NCI-H1105 (cell line): ENCODE results near the gene EPHA6.
"Not testable (repeated sequence)": the region's sequence is repeated elsewhere in the genome, so short reads cannot be mapped to it uniquely, and the experiment has no call there.

Source experiments
- DNase-seq: peaks from one replicate; lab custom pipeline; 2025; lab: John Stamatoyannopoulos, UW

Gene EPHA6

DNA sequence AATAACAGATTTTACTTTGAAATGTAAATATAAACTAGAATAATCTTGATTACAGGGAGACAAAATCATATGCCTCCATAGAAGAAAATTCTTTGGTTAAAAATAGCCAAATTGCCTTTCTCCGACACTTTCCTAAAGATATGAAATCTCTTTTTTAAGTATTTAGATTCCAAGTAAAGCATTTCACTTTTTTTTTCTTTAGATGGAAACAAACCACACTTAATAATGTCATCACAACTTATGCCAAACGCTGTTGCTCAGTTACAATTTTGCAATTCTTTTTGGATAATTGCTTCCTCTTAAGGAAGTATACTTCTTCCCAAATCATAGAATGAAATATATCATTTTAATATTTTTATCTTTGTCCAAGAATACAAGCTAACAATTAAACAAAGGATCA, 656.1 kb downstream of the EPHA6 start:
- DNase-seq: no peak

DNA sequence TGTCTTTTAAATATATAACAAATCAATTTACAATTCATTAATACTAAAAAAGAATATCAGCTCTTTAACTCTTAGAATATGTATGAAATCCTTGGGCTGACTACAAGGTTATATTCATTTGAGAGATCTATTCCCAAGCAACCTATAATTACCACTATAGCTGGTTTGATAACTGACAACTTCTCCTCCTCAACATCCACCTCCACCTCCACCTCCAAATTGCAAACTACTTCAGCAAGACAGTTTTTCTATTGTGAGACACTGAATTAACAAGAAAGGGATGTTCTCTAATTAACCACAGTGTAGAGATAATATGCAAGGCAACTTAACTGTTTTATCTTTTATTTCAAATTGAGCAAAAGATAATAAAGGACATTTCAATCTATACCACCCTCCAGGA, 665.3 kb downstream of the EPHA6 start:
- no peak for DNase-seq

GRCh38 chr3:97480696-97481289, 666.4 kb downstream of the EPHA6 start:
- DNase-seq: not testable (repeated sequence)

- DNase-seq: no peak
Observed at GRCh38 chr3:97481416-97481815, 667.0 kb downstream of the EPHA6 start.

GRCh38 chr3:97485206-97485605, 670.8 kb downstream of the EPHA6 start:
- no peak for DNase-seq

DNA sequence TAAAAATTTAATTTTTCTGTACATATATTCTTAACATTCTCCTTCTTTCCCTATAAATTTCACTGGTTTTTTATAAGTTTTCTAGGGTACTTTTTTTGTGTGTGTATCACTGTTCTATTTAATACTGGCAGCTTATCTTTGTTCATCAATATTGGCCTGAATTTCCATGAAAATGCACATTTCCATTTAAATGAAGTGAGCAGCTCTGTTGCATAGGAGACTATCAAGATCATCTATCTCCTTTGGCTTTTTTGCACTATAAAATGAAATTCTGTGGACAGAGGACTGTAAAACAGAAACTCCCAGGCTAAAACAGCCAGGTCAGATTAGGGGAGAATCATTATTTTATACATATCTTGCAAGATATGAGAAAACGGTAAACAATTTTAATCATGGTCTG, 673.2 kb downstream of the EPHA6 start:
- DNase-seq: no peak

DNA sequence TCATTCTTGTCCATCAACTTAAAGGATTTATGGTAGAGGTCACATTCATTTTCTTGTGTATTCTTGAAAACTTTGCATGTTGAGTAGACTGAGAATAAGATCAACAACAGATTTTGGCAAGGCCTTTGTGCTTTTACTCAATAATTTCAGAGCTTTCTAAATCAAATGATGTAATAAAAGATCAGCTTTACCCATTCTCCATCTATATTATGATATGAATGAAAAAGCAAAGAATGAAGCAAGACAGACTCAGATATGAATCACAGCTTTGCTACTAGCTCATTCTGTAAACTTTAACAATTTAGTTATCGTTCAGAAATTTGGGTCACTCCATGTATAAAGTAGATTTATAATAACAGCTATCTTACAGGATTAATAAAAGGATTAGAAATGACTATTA, 674.3 kb downstream of the EPHA6 start:
- DNase-seq: no peak

DNA sequence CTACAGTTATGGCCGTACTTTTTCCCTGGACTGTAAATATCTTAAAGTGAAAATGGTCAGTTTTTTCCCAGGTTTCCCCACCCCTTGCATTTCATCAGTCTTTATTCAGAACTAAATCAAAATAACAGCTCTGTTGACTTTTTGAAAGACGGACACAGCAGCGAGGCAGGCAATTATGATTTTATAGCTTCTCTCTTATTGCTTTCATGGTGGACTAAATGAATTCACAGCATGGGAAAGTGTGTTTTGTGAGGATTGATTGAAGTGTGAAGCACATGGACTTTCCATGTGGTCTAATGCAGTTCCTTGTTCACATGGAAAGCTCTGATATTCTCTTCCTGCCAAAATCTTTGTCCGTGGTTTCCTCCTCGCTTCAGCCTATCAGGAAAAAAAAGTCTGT, 681.5 kb downstream of the EPHA6 start:
- no peak for DNase-seq

DNA sequence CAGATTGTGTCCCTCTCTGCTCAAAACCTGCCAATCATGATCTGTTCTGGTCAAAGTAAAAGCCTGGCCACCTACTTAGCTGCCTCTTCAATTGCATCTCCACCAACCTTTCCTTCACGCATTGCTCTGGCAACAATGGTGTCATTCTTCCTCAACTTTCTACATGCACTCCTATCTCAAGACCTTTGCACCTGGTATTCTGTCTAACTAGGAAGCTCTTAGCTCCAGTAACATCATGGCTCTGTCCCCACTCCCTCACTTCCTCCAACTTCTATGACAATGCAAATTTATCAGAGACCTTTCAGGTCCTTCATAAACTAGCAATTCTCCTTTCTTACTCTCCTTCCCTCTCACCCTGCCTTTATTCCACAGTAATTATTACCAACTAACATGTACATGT, 682.7 kb downstream of the EPHA6 start:
- DNase-seq: no peak

GRCh38 chr3:97504463-97504862, 690.1 kb downstream of the EPHA6 start:
- DNase-seq: no peak

GRCh38 chr3:97510795-97511194, 696.4 kb downstream of the EPHA6 start:
- no peak for DNase-seq

DNA sequence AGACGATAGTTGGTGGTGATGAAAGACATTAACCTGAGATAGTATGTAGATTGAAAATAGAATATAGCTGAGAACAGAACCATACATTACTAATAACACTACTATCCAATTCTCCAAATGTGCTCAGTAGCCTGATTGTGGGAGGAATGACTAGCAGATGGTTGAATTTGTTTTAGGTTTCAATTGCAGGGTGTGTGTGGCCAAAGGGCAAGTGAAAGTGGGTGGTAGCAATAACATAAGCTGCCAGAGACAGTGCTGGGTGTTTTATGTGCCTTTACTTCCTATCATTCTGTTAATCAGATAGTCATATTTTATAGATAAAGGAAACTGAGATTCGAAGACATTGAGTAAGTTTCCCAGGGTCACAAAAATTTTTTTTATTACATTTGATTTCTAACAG, 700.7 kb downstream of the EPHA6 start:
- DNase-seq: no peak

DNA sequence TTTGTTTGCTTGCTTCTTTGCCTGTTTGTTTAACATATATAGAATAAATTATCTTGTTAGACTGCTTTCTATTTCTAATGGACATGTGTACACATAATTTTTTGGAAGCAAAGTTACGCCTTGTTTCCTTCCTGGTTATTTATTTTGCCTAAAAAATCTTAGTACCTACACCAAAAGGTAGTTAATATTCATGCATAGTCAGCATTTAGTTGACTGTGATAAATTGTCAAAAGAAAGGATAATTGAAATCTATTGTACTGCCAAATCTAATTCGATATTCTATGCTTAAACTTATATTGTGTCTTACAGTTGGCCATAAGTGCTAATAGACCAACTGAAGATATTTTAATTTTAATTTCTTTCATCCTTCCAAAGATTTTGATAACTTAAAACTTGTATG, 716.3 kb downstream of the EPHA6 start:
- DNase-seq: no peak

GRCh38 chr3:97547573-97547972, 733.2 kb downstream of the EPHA6 start:
- DNase-seq: not testable (repeated sequence)

DNA sequence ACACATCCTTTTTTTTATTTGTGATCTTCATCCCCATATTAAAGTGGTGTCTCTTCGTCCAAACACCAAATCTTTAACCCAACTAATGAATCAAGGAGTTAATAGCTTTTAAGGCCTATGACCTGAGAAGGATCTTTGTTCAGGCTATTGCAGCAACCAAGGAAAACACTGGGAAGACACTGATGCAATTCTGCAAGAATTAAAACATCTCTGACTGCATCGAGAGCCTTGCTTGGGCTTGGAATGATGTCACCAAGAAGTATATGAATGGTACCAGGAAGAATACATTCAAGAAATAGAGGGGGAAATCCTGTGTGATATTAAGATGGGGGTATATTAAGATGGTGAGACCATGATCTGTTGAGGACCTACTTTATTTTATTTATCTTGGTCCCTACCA, 736.0 kb downstream of the EPHA6 start:
- DNase-seq: no peak

- DNase-seq: no peak
Observed at GRCh38 chr3:97552186-97552585, 737.8 kb downstream of the EPHA6 start.

DNA sequence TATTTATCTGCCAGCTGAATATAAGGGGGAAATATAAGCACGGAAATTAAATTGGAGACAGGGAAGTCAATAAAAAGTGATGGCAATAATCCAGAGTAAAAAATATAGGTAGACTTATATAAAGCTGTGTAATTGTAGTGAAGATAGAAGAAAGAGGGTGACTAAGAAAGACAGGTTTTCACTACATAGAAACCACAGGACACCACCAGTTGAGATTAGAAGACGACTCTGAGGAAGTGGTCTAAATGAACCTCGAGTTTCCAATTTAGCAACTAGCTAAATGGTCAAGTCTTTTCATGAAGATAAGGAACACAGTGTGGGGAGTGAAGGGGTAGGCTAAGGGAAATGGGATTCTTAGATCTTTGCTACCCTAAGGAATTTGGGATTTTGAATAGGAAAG, 761.3 kb downstream of the EPHA6 start:
- no peak for DNase-seq

DNA sequence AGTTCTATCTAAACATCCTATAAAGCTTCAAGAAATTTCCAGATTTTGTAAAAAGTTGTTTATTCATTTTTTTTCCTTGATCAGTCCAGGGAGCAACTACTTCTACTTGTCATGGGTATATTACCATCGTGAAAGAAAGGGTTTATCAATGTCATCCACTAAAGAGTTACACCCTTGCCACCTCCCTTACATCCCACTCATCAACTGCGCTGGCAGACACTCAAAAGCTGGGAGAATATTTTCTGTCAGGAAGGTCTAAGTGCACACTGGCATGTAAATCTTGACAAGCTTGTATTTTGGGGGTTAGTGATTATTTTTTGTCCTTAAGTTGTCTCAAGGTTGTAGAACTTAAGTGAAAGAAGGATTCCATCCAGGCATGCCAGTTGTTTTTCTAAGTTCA, 761.8 kb downstream of the EPHA6 start:
- DNase-seq: no peak

GRCh38 chr3:97579365-97579764, 765.0 kb downstream of the EPHA6 start:
- peak; percentile 65 for DNase-seq

GRCh38 chr3:97610626-97611025, 796.2 kb downstream of the EPHA6 start:
- no peak for DNase-seq

GRCh38 chr3:97612632-97613031, 798.2 kb downstream of the EPHA6 start:
- DNase-seq: peak; percentile 10

GRCh38 chr3:97613139-97613538, 798.7 kb downstream of the EPHA6 start:
- no peak for DNase-seq

GRCh38 chr3:97620514-97620913, 806.1 kb downstream of the EPHA6 start:
- not testable (repeated sequence) for DNase-seq

- no peak for DNase-seq
Observed at GRCh38 chr3:97636465-97636864, 822.1 kb downstream of the EPHA6 start.

DNA sequence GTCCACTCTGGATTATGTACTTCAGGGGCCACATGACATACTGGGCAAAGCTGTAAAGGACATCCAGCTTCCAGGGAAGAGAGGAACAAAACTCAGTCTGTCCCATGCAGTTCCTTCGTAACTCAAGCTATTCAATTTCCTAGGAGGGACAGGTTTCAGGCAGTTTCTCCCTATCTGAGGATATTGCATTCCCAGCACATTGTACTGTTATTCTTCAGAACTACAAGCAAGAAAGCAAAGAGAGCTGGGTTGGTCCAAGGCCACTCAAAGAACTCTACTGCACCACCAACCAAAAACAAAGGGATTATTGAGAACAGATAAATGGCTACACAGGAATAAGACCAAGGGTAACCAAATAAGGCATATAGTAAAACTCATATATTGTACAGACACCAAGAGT, 832.5 kb downstream of the EPHA6 start:
- no peak for DNase-seq
